ENCODE data around the gene PLEKHS1.

- TF ChIP-seq CTCF (IDR thresholded peaks at IDR 0.05; ENCODE audit: insufficient read depth, low read length) (no peak), POLR2AphosphoS5 (IDR thresholded peaks at IDR 0.05; ENCODE audit: low read depth) (no peak)
Measured at GRCh38 chr10:113776553-113776952, 25.1 kb downstream of the PLEKHS1 start.

Measured in HL-60 (cell line).